Testis (tissue), 2 donors: ENCODE results near the gene NUP205.

Experiments
- POLR2A ChIP-seq: fragments of 450-650 bp; IDR thresholded peaks from one replicate; pipeline ENCODE4 v1.6.1; 2017; ENCODE audit warnings: antibody characterized with exemption, mild to moderate bottlenecking, moderate library complexity
- TF ChIP-seq, protein P1 (sequence below), 3 experiments: fragments of 450-650 bp in 2 of 3; fragments of 200-600 bp in 1 of 3; sonication (generic) in 1 of 3; IDR thresholded peaks; one replicate each; pipeline ENCODE4 v1.5.1; 2016 to 2019; ENCODE audit warnings: antibody characterized with exemption in 3 of 3, mild to moderate bottlenecking in 2 of 3, moderate library complexity in 1 of 3

DNA sequence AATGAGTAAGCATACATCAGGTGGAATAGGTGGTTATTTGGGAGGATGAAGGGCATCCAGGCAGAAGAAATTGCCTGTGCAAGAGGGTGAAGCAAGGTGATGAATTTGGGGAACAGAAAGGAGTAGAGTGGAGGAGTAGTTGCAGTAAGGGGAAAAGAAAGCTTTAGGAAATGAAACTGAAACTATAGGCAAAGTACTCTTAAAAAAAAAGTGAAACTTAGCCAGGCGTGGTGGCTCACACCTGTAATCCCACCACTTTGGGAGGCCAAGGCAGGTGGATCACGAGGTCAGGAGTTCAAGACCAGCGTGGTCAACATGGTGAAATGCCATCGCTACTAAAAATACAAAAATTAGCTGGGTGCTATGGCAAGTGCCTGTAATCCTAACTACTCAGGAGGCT, 17.6 kb downstream of the NUP205 start:
- TF ChIP-seq, protein P1, sequence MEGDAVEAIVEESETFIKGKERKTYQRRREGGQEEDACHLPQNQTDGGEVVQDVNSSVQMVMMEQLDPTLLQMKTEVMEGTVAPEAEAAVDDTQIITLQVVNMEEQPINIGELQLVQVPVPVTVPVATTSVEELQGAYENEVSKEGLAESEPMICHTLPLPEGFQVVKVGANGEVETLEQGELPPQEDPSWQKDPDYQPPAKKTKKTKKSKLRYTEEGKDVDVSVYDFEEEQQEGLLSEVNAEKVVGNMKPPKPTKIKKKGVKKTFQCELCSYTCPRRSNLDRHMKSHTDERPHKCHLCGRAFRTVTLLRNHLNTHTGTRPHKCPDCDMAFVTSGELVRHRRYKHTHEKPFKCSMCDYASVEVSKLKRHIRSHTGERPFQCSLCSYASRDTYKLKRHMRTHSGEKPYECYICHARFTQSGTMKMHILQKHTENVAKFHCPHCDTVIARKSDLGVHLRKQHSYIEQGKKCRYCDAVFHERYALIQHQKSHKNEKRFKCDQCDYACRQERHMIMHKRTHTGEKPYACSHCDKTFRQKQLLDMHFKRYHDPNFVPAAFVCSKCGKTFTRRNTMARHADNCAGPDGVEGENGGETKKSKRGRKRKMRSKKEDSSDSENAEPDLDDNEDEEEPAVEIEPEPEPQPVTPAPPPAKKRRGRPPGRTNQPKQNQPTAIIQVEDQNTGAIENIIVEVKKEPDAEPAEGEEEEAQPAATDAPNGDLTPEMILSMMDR (IDR thresholded peaks at IDR 0.05) = no peak
- TF ChIP-seq POLR2A = no peak
